HG02798 (cell line): ENCODE data around the gene PSTPIP2.
A peak's percentile ranks its signal among the peaks of the same experiment; 100 is the strongest.

Experiments used
- ATAC-seq: cut with Tn5 transposase; IDR thresholded peaks from one replicate; pipeline ENCODE4 v1.9.1; 2021; ENCODE audit warnings: mild to moderate bottlenecking; ENCODE audit not compliant: unreplicated experiment, poor library complexity

PSTPIP2 gene

GRCh38 chr18:45951016-45951714, 120.9 kb downstream of the PSTPIP2 start:
- ATAC-seq = no peak

- no peak for ATAC-seq
Observed at GRCh38 chr18:45945669-45946068, 126.4 kb downstream of the PSTPIP2 start.

- ATAC-seq = no peak
Observed at GRCh38 chr18:45940724-45941123, 131.3 kb downstream of the PSTPIP2 start.

- no peak for ATAC-seq
Observed at GRCh38 chr18:45939236-45939635, 132.8 kb downstream of the PSTPIP2 start.

GRCh38 chr18:45938488-45938935, 133.5 kb downstream of the PSTPIP2 start:
- peak; percentile 57 for ATAC-seq

GRCh38 chr18:45935591-45936335, 136.3 kb downstream of the PSTPIP2 start:
- ATAC-seq = no peak
